ENCODE data around the gene PPARD.

- TF ChIP-seq POLR2A (IDR thresholded peaks at IDR 0.05) (no peak), CTCF (IDR thresholded peaks at IDR 0.05) (no peak)
These were observed 85.5 kb downstream of the PPARD start for GRCh38 chr6:35427851-35428321.
